Endodermal cell (in vitro differentiated cells): ENCODE data around the gene VWC2. TPM values are rescaled to one million over a fixed set of nuclear protein-coding genes. Genes with fewer than 3 reads are reported as not detected.

Source experiments
- DNase-seq: peaks from one replicate; pipeline ENCODE4 v3.0.0-alpha.2; 2017
- H3K27ac ChIP-seq: 2 replicates; pipeline ENCODE4 v1.5.1; 2013; ENCODE audit warnings: mild to moderate bottlenecking, low read depth, low read length, moderate library complexity
- H3K27me3 ChIP-seq: 2 replicates; pipeline ENCODE4 v1.6.1; 2013; ENCODE audit warnings: mild to moderate bottlenecking, low read length, moderate library complexity; ENCODE audit not compliant: insufficient read depth, control insufficient read depth, poor library complexity, severe bottlenecking
- H3K36me3 ChIP-seq: 2 replicates; pipeline ENCODE4 v1.7.0; 2013; ENCODE audit warnings: mild to moderate bottlenecking, low read length, moderate library complexity; ENCODE audit not compliant: control insufficient read depth, insufficient read depth
- H3K4me1 ChIP-seq: one replicate; pipeline ENCODE4 v1.7.0; 2013; ENCODE audit warnings: low read length; ENCODE audit not compliant: control insufficient read depth, insufficient read depth
- H3K4me3 ChIP-seq: 2 replicates; pipeline ENCODE4 v1.5.1; 2013; ENCODE audit warnings: mild to moderate bottlenecking, low read length, moderate library complexity
- H3K9ac ChIP-seq: 2 replicates; pipeline ENCODE4 v1.6.1; 2013; ENCODE audit warnings: mild to moderate bottlenecking, low read length, moderate library complexity; ENCODE audit not compliant: poor library complexity, severe bottlenecking; ENCODE audit errors: extremely low read depth
- H3K9me3 ChIP-seq: 2 replicates; pipeline ENCODE4 v1.6.1; 2013; ENCODE audit warnings: mild to moderate bottlenecking, low read length, moderate library complexity; ENCODE audit not compliant: control insufficient read depth
- H3K27ac Mint-ChIP-seq: 2 replicates; pipeline ENCODE4 v1.8.0; 2020; ENCODE audit warnings: mixed read lengths
- H3K27me3 Mint-ChIP-seq: 2 replicates; pipeline ENCODE4 v1.8.0; 2021; ENCODE audit warnings: mild to moderate bottlenecking, mixed read lengths; ENCODE audit not compliant: insufficient read depth
- H3K36me3 Mint-ChIP-seq: 2 replicates; pipeline ENCODE4 v1.8.0; 2020; ENCODE audit warnings: low read depth, mixed read lengths
- H3K4me1 Mint-ChIP-seq: 2 replicates; pipeline ENCODE4 v1.8.0; 2020; ENCODE audit warnings: mixed read lengths
- H3K4me3 Mint-ChIP-seq: 2 replicates; pipeline ENCODE4 v1.8.0; 2020; ENCODE audit warnings: mild to moderate bottlenecking, moderate library complexity, mixed read lengths
- H3K9me3 Mint-ChIP-seq: 2 replicates; pipeline ENCODE4 v1.8.0; 2020; ENCODE audit warnings: mild to moderate bottlenecking, mixed read lengths
- WGBS, 2 experiments: methylation state at CpG; one replicate each; pipeline versions ENCODE4 v1.1.5 to v1.1.7; 2013; ENCODE audit warnings: missing lambda C conversion rate in 2 of 2, mixed read lengths in 1 of 2; ENCODE audit not compliant: insufficient coverage in 1 of 2, insufficient read length in 1 of 2; 5-methylcytosine and 5-hydroxymethylcytosine counted together
- total RNA-seq, 2 donors: library from RNA; stranded (reverse); fragmentation: NEBNext Ultra II Directional in 1 of 2; extraction: Animal tissue kit (Norgen Biotek cat#: 25700) in 1 of 2; gene quantifications; 2 replicates in 1 of 2; 3 replicates in 1 of 2; pipeline ENCODE4 v1.2.1, GENCODE V29; 2021
- TF ChIP-seq, protein P1 (sequence below): fragments of 200-600 bp; sonication (generic); conservative IDR thresholded peaks from 2 replicates; pipeline ENCODE4 v1.5.0; 2021; ENCODE audit warnings: antibody characterized with exemption, mild to moderate bottlenecking

VWC2 gene
- total RNA-seq, 2 donors from 2014 or later = not detected

DNA sequence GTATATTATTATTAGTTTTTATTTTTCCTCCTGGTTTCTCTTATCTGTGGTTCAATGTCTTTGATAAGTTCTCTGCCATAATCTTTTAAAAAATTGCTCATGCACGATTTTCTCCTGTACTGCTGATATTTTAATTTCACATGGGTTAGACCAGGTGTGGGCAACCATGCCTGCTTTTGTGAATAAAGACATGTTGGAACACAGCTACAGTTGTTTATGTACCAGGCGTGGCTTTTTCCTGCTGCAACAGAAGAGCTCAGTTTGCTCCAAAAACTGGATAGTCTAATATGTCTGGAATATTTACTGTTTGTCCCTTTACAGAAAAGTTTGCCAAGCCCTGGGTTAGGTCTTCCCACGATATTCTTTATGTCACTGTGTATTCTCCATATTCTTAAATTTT lies 105.2 kb downstream of the VWC2 start:
- no peak overlapping the region for H3K4me3 Mint-ChIP-seq
- H3K4me1 Mint-ChIP-seq = no peaks in the 10 kb centered on the region
- Histone ChIP-seq H3K27me3 (no peaks in the 10 kb centered on the region), H3K4me3 (no peak overlapping the region), H3K4me1 (no peaks in the 10 kb centered on the region), H3K9ac (no peak overlapping the region), H3K27ac (no peak overlapping the region), H3K9me3 (no peaks in the 10 kb centered on the region), H3K36me3 (no peaks in the 10 kb centered on the region)
- H3K9me3 Mint-ChIP-seq = no peaks in the 10 kb centered on the region
- DNase-seq = no peak
- H3K27me3 Mint-ChIP-seq = no peaks in the 10 kb centered on the region
- no peak overlapping the region for H3K27ac Mint-ChIP-seq
- TF ChIP-seq, protein P1, sequence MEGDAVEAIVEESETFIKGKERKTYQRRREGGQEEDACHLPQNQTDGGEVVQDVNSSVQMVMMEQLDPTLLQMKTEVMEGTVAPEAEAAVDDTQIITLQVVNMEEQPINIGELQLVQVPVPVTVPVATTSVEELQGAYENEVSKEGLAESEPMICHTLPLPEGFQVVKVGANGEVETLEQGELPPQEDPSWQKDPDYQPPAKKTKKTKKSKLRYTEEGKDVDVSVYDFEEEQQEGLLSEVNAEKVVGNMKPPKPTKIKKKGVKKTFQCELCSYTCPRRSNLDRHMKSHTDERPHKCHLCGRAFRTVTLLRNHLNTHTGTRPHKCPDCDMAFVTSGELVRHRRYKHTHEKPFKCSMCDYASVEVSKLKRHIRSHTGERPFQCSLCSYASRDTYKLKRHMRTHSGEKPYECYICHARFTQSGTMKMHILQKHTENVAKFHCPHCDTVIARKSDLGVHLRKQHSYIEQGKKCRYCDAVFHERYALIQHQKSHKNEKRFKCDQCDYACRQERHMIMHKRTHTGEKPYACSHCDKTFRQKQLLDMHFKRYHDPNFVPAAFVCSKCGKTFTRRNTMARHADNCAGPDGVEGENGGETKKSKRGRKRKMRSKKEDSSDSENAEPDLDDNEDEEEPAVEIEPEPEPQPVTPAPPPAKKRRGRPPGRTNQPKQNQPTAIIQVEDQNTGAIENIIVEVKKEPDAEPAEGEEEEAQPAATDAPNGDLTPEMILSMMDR = no peak
- WGBS, 2 experiments = 89 to 95% methylated on average over 3 of the region's 3 CpGs
- no peaks in the 10 kb centered on the region for H3K36me3 Mint-ChIP-seq

DNA sequence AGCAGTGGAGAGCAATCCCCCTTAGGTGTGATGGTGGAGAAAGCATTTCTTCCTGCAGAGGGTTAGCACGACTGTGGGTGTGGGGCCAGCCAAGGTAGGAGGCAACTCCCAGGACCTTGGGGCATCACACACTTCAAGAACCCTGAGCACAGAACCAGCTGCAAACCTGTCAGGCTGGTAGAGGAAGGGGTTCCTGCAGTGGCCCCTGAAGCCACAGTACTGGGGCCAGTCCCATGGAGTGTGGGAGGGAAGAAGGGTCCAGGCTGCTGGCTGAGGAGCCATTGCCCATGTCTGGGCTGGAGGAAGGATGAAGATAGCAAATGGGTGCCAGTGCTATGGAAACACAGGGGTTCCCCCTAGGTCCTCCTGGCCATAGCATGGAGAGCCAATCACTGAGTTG lies 110.5 kb downstream of the VWC2 start:
- 88% methylated on average over 1 of the region's 1 CpG; no CpG with 5 or more reads in 1 of the 2 experiments for WGBS, 2 experiments
- Mint-ChIP-seq H3K9me3 (peaks cover 7% of the 10 kb centered on the region), H3K4me3 (no peak overlapping the region), H3K27me3 (no peaks in the 10 kb centered on the region), H3K36me3 (no peaks in the 10 kb centered on the region), H3K27ac (no peak overlapping the region), H3K4me1 (no peaks in the 10 kb centered on the region)
- no peaks in the 10 kb centered on the region for H3K27me3 ChIP-seq
- no peak overlapping the region for H3K27ac ChIP-seq
- no peaks in the 10 kb centered on the region for H3K36me3 ChIP-seq
- no peaks in the 10 kb centered on the region for H3K4me1 ChIP-seq
- H3K4me3 ChIP-seq = no peak overlapping the region
- TF ChIP-seq, protein P1 = no peak
- H3K9ac ChIP-seq = no peak overlapping the region
- peaks cover 5% of the 10 kb centered on the region for H3K9me3 ChIP-seq
- DNase-seq = no peak

GRCh38 chr7:49885593-49886285 lies 112.3 kb downstream of the VWC2 start:
- no peak for DNase-seq
- no peaks in the 10 kb centered on the region for H3K27me3 ChIP-seq
- Mint-ChIP-seq H3K4me3 (no peak overlapping the region), H3K27ac (no peak overlapping the region), H3K4me1 (peaks cover 8% of the 10 kb centered on the region), H3K9me3 (peaks cover 7% of the 10 kb centered on the region), H3K36me3 (no peaks in the 10 kb centered on the region), H3K27me3 (no peaks in the 10 kb centered on the region)
- WGBS, 2 experiments = 93 to 95% methylated on average over 9 to 11 of the region's 11 CpGs
- no peaks in the 10 kb centered on the region for H3K36me3 ChIP-seq
- no peaks in the 10 kb centered on the region for H3K4me1 ChIP-seq
- no peak overlapping the region for H3K4me3 ChIP-seq
- H3K27ac ChIP-seq = no peak overlapping the region
- TF ChIP-seq, protein P1 = no peak
- peaks cover 5% of the 10 kb centered on the region for H3K9me3 ChIP-seq
- H3K9ac ChIP-seq = no peak overlapping the region
